G401 (cell line): ENCODE results near the gene USP5. TPM values are rescaled to one million over a fixed set of nuclear protein-coding genes. Genes with fewer than 3 reads are reported as not detected.
"Not testable (repeated sequence)": the region's sequence is repeated elsewhere in the genome, so short reads cannot be mapped to it uniquely, and the experiment has no call there.

Experiments used
- DNase-seq: peaks from one replicate; pipeline ENCODE4 v3.0.0-alpha.2; 2015; ENCODE audit warnings: low spot score
- in situ Hi-C: cut with HindIII; loops from 2 replicates; pipeline ENCODE4 v1.10.0; 2016; ENCODE audit warnings: low sequenced_read_pairs, mixed read lengths
- total RNA-seq: library from RNA; depleted of rRNA; stranded (reverse); fragments of >200 nt; shearing (Covaris generic); gene quantifications from 2 replicates; pipeline ENCODE4 v1.2.3, GENCODE V29; 2014

USP5 gene
- total RNA-seq, 1 experiment from 2014 or later = 156 TPM

- peak; percentile 80 for DNase-seq
- in situ Hi-C loops = no loop called here
Measured at GRCh38 chr12:6872073-6873048, 20.4 kb downstream of the USP5 start.

- in situ Hi-C loops = no loop called here
- peak; percentile 92 for DNase-seq
Measured at GRCh38 chr12:6873094-6874014, 21.4 kb downstream of the USP5 start, which contains the start of gene SPSB2. Gene SPSB2, minus strand, starts transcription at chr12:6873303. Its CDS starts 402 bp downstream, at chr12:6872901.

GRCh38 chr12:6874015-6874368 is 22.0 kb downstream of the USP5 start:
- in situ Hi-C loops, DNase-seq: not testable (repeated sequence)

GRCh38 chr12:6879824-6880223 is 27.9 kb downstream of the USP5 start:
- in situ Hi-C loops, DNase-seq: not testable (repeated sequence)

GRCh38 chr12:6883252-6883651 is 31.3 kb downstream of the USP5 start:
- in situ Hi-C loops = no loop called here
- no peak for DNase-seq

DNA sequence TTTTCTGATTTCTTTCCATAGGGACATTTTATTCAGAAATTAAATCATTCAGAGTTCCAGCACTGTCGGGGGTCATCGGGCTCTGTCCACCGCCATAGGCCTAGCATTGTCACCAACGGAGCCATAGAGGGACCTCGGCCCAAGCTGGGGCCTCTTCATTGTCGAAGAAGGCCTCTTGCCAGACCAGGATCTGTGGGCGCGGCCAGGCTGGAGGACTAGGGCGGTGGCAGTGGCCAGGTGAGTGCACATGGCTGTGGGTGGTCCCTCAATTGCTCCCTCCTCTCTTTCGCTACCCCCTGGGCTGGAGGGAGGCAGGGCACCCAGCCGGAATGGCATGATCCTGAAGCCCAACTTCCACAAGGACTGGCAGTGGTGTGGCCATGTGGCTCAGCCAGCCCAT is 31.7 kb downstream of the USP5 start:
- no peak for DNase-seq
- in situ Hi-C loops = no loop called here

DNA sequence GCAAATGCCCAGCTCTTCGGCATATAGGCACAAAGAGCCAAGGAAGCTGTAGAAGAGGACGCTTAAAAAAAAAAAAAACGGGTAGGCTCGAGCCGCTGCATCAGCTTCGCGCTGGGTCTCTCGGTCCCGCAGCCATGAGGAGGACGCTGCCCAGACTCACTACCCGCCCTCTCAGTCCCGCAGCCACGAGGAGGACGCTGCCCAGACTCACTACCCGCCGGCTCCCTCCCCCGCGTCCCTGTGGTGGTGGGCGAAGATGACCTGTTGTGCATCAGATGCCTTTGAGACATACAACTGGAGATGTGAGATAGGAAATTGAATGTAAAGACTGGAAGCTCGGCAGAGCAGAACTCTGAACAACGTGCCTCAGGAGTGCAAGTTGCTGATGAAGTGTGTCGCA is 32.6 kb downstream of the USP5 start:
- in situ Hi-C loops = no loop called here
- DNase-seq = no peak

- in situ Hi-C loops, DNase-seq: not testable (repeated sequence)
Measured at GRCh38 chr12:6886206-6886999, 34.5 kb downstream of the USP5 start.

GRCh38 chr12:6887460-6887859 is 35.5 kb downstream of the USP5 start:
- in situ Hi-C loops = no loop called here
- no peak for DNase-seq

GRCh38 chr12:6888360-6888759 is 36.4 kb downstream of the USP5 start:
- in situ Hi-C loops = no loop called here
- DNase-seq = no peak

DNA sequence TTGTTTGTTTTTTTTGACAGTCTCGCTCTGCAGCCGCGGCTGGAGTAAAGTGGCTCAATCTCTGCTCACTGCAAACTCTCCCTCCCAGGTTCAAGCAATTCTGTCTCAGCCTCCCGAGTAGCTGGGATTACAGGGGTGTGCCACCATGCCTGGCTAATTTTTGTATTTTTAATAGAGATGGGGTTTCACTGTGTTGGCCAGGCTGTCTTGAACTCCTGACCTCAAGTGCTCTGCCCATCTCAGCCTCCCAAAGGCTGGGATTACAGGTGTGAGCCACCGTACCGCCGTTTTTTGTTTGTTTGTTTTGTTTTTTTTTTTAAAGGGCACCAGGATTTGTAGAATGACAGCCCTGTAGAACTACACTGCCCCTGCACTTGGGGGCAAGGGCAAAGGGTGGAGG is 36.8 kb downstream of the USP5 start:
- in situ Hi-C loops, DNase-seq: not testable (repeated sequence)

DNA sequence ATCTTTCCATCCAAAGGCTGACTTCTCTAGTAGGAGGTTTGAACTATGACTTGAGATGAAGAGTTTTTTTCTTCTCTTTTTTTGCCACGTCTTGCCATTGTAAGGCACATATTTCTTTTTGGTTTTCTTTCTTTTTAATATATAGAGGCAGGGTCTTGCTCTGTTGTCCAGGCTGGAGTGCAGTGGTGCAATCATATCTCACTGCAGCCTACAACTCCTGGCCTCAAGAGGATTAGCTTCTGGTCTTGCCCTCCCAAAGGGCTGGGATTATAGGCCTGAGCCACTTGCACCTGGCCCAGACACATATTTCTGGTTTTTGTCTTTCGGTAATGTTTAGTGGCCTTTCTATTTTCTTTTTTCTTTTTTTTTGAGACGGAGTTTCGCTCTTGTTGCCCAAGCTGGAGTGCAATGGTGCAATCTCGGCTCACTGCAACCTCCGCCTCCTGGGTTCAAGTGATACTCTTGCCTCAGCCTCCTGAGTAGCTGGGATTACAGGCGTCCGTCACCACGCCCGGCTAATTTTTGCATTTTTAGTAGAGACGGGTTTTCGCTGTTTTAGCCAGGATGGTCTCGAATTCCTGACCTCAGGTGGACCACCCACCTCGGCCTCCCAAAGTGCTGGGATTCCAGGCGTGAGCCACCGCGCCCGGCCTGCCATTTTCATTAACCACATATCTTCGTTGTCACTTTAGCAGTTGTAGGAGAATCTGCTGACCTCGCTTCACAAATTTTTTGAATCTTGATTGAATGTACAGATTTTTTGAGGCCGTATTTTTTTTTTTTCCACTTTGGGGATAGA is 38.0 kb downstream of the USP5 start:
- in situ Hi-C loops, DNase-seq: not testable (repeated sequence)

GRCh38 chr12:6890789-6891645 is 39.1 kb downstream of the USP5 start:
- in situ Hi-C loops = no loop called here
- DNase-seq = peak; percentile 96

- in situ Hi-C loops = no loop called here
- DNase-seq = no peak
Measured at GRCh38 chr12:6891646-6892001, 39.7 kb downstream of the USP5 start.

GRCh38 chr12:6892683-6893082 is 40.7 kb downstream of the USP5 start:
- in situ Hi-C loops, DNase-seq: not testable (repeated sequence)

GRCh38 chr12:6894321-6894720 is 42.4 kb downstream of the USP5 start:
- in situ Hi-C loops = no loop called here
- DNase-seq = no peak

DNA sequence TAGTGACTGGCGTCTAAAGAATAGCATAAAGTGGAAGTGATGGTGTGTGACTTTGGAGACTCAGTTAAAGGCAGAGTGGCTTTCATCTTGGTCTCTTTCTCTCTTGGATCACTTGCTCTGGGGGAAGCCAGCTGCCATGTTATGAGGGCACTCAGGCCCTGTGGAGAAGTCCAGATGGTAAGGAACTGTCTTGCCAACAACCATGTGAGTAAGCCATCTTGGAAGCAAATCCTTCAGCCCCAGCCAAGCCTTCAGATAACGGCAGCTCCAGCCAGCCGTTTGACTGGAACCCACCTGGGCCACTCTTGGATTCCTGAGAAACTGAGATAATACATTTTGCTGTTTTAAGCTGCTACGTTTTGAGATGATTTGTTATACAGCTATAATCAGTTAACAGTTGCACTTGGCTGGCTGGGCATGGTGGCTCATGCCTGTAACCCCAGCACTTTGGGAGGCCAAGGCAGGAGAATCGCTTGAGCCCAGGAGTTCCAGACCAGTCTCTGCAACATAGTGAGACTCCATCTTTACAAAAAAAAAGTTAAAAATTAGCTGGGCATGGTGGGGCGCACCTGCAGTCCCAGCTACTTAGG is 45.0 kb downstream of the USP5 start:
- in situ Hi-C loops = no loop called here
- peak; percentile 95 for DNase-seq
